Measurements from ENCODE around the gene OVOL2. TPM values are rescaled to one million over a fixed set of nuclear protein-coding genes. Genes with fewer than 3 reads are reported as not detected.

Gene OVOL2
- total and polyA plus RNA-seq, 2 of the 4 experiments (the other 2 are of a cell fraction): not detected

DNA sequence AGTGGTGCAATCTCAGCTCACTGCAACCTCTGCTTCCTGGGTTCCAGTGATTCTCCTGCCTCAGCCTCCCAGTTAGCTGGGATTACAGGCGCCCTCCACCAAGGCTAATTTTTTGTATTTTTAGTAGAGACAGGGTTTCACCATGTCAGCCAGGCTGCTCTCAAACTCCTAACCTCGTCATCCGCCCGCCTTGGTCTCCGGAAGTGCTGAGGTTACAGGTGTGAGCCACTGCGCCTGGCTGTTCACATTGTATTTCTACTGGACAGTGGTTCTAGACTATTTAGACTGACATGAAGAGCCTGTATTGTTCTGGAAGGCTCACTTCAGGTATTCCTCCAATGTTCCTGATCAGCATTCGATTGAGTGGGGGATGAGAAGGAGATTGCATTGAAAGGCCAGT lies 14.8 kb upstream of the OVOL2 start:
- H4K8ac ChIP-seq (ENCODE audit: low read depth in 2 of 2, low read length in 2 of 2): no peak overlapping the region
- no peak overlapping the region for H3K23ac ChIP-seq (ENCODE audit: low read depth, low read length)
- no TSS peak for BruUV-seq (replicated peaks)
- no peak overlapping the region for H3K27ac ChIP-seq (ENCODE audit: insufficient read depth, low read length)
- peaks cover 2% of the 10 kb centered on the region; the same call in 1 of the 2 replicates for H3K27me3 ChIP-seq (ENCODE audit: control insufficient read depth, insufficient read depth, low read length)
- no peak for ATAC-seq (ENCODE audit: low read depth)
- no peak overlapping the region for H3K14ac ChIP-seq (replicated peaks; ENCODE audit: low read depth, low read length)
- no peak overlapping the region for H3K4ac ChIP-seq (ENCODE audit: low read depth, low read length)
- CTCF ChIA-PET: no interaction called here
- no peaks in the 10 kb centered on the region for H3K36me3 ChIP-seq (ENCODE audit: control insufficient read depth, insufficient read depth, low read length)
- H2BK15ac ChIP-seq (ENCODE audit: low read depth, low read length): no peak overlapping the region
- dilution Hi-C loops (cut with HindIII; ENCODE audit: low sequenced_read_pairs, unreplicated experiment) (no loop called here), intact Hi-C loops (cut with micrococcal nuclease) (no loop called here), in situ Hi-C loops (cut with MboI; ENCODE audit: low sequenced_read_pairs) (no loop called here)
- H3K4me2 ChIP-seq (ENCODE audit: low read depth, low read length): no peak overlapping the region
- no peak overlapping the region for H2AFZ ChIP-seq (replicated peaks; ENCODE audit: low read length, poor library complexity)
- TF ChIP-seq, protein P1, sequence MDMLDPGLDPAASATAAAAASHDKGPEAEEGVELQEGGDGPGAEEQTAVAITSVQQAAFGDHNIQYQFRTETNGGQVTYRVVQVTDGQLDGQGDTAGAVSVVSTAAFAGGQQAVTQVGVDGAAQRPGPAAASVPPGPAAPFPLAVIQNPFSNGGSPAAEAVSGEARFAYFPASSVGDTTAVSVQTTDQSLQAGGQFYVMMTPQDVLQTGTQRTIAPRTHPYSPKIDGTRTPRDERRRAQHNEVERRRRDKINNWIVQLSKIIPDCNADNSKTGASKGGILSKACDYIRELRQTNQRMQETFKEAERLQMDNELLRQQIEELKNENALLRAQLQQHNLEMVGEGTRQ (IDR thresholded peaks at IDR 0.05; ENCODE audit: low read depth, low read length): no peak
- TF ChIP-seq BHLHE40 (IDR thresholded peaks at IDR 0.05; ENCODE audit: low read depth, low read length) (no peak), POLR2A (IDR thresholded peaks at IDR 0.05; ENCODE audit: low read depth, low read length) (no peak), CEBPB (IDR thresholded peaks at IDR 0.05; ENCODE audit: low read depth, low read length) (no peak), FOS (IDR thresholded peaks at IDR 0.05; ENCODE audit: low read depth, low read length) (no peak), MAZ (IDR thresholded peaks at IDR 0.05; ENCODE audit: borderline replicate concordance, low read depth, low read length) (no peak), NFE2L2 (IDR thresholded peaks at IDR 0.05; ENCODE audit: low read depth, low read length) (no peak), RCOR1 (IDR thresholded peaks at IDR 0.05; ENCODE audit: insufficient replicate concordance, low read length) (no peak), CHD1 (IDR thresholded peaks at IDR 0.05; ENCODE audit: low read depth, low read length) (no peak), RAD21 (IDR thresholded peaks at IDR 0.05; ENCODE audit: low read length) (no peak), RFX5 (IDR thresholded peaks at IDR 0.05; ENCODE audit: low read depth, low read length) (no peak), MXI1 (IDR thresholded peaks at IDR 0.05; ENCODE audit: borderline replicate concordance, low read depth, low read length) (no peak), SMC3 (IDR thresholded peaks at IDR 0.05; ENCODE audit: low read depth, low read length) (no peak), MAFK (IDR thresholded peaks at IDR 0.05; ENCODE audit: low read depth, low read length) (no peak)
- TF ChIP-seq, protein P2, sequence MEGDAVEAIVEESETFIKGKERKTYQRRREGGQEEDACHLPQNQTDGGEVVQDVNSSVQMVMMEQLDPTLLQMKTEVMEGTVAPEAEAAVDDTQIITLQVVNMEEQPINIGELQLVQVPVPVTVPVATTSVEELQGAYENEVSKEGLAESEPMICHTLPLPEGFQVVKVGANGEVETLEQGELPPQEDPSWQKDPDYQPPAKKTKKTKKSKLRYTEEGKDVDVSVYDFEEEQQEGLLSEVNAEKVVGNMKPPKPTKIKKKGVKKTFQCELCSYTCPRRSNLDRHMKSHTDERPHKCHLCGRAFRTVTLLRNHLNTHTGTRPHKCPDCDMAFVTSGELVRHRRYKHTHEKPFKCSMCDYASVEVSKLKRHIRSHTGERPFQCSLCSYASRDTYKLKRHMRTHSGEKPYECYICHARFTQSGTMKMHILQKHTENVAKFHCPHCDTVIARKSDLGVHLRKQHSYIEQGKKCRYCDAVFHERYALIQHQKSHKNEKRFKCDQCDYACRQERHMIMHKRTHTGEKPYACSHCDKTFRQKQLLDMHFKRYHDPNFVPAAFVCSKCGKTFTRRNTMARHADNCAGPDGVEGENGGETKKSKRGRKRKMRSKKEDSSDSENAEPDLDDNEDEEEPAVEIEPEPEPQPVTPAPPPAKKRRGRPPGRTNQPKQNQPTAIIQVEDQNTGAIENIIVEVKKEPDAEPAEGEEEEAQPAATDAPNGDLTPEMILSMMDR (conservative IDR thresholded peaks at IDR 0.05; ENCODE audit: low read depth, low read length): no peak
- TF ChIP-seq, protein P3, sequence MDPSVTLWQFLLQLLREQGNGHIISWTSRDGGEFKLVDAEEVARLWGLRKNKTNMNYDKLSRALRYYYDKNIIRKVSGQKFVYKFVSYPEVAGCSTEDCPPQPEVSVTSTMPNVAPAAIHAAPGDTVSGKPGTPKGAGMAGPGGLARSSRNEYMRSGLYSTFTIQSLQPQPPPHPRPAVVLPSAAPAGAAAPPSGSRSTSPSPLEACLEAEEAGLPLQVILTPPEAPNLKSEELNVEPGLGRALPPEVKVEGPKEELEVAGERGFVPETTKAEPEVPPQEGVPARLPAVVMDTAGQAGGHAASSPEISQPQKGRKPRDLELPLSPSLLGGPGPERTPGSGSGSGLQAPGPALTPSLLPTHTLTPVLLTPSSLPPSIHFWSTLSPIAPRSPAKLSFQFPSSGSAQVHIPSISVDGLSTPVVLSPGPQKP (IDR thresholded peaks at IDR 0.05; ENCODE audit: borderline replicate concordance, low read depth, low read length): no peak
- POLR2A ChIA-PET (ENCODE audit: unreplicated experiment): no interaction called here
- WGBS, 2 experiments (ENCODE audit: extremely low coverage in 2 of 2, insufficient read length in 1 of 2): 56% methylated on average over 1 of the region's 7 CpGs; no CpG with 5 or more reads in 1 of the 2 experiments
- DNase-seq: no peak
- H2BK120ac ChIP-seq (ENCODE audit: low read depth, low read length): no peak overlapping the region
- H2AK5ac ChIP-seq (ENCODE audit: low read depth, low read length): no peak overlapping the region
- H3K4me3 ChIP-seq (ENCODE audit: insufficient read depth, low read depth, low read length): no peak overlapping the region
- no peak overlapping the region for H2AK9ac ChIP-seq (replicated peaks; ENCODE audit: low read depth, low read length, poor library complexity)
- H3K18ac ChIP-seq (ENCODE audit: low read depth, low read length): no peak overlapping the region
- no peaks in the 10 kb centered on the region for H3K9me1 ChIP-seq (ENCODE audit: insufficient read depth, low read length)
- H3K4me1 ChIP-seq (ENCODE audit: control insufficient read depth, insufficient read depth, low read length): no peaks in the 10 kb centered on the region
- H2BK20ac ChIP-seq (ENCODE audit: low read depth, low read length): no peak overlapping the region
- H3K56ac ChIP-seq (ENCODE audit: extremely low read depth, insufficient read depth, low read length): no peak overlapping the region
- H3K79me1 ChIP-seq (ENCODE audit: low read depth in 1 of 2, low read length in 2 of 2): no peaks in the 10 kb centered on the region
- no peaks in the 10 kb centered on the region for H3K9me3 ChIP-seq (ENCODE audit: control insufficient read depth, insufficient read depth, low read length)
- no peak overlapping the region for H2BK5ac ChIP-seq (ENCODE audit: low read depth, low read length, poor library complexity, severe bottlenecking)
- no peak overlapping the region for H4K5ac ChIP-seq (ENCODE audit: low read depth, low read length)
- no peaks in the 10 kb centered on the region for H4K20me1 ChIP-seq (ENCODE audit: insufficient read depth, low read length)
- no peak overlapping the region for H3K9ac ChIP-seq (ENCODE audit: low read depth, low read length)
- H4K91ac ChIP-seq (ENCODE audit: insufficient read depth, low read depth, low read length): no peak overlapping the region

Measured in IMR-90 (cell line).